Calu3 (cell line): ENCODE data around the gene GSE1. TPM values are rescaled to one million over a fixed set of nuclear protein-coding genes. Genes with fewer than 3 reads are reported as not detected.

Experiments used
- BruUV-seq: library from RNA; stranded (reverse); fragments of 400-500 nt; replicated peaks from 2 replicates; lab custom pipeline; 2021; lab: Mats Ljungman, UMichigan
- CTCF ChIA-PET: fragments of 300-600 bp; sonication (Branson Sonifier 250); formaldehyde crosslinking; loops from one replicate; lab custom pipeline; 2022; ENCODE audit warnings: antibody characterized with exemption; lab: Charles Lee
- DNase-seq: peaks from one replicate; pipeline ENCODE4 v3.0.0; 2022
- H3K27ac Mint-ChIP-seq: one replicate; pipeline ENCODE4 v1.8.0; 2022; ENCODE audit warnings: mixed read lengths; ENCODE audit not compliant: unreplicated experiment
- H3K27me3 Mint-ChIP-seq: one replicate; pipeline ENCODE4 v1.8.0; 2022; ENCODE audit warnings: mixed read lengths; ENCODE audit not compliant: unreplicated experiment
- H3K36me3 Mint-ChIP-seq: one replicate; pipeline ENCODE4 v1.8.0; 2022; ENCODE audit warnings: mild to moderate bottlenecking, moderate library complexity, mixed read lengths; ENCODE audit not compliant: insufficient read depth, unreplicated experiment
- H3K4me1 Mint-ChIP-seq: one replicate; pipeline ENCODE4 v1.8.0; 2022; ENCODE audit warnings: mild to moderate bottlenecking, low read depth, mixed read lengths; ENCODE audit not compliant: unreplicated experiment
- H3K4me3 Mint-ChIP-seq: one replicate; pipeline ENCODE4 v1.8.0; 2022; ENCODE audit warnings: mild to moderate bottlenecking, low read depth, moderate library complexity, mixed read lengths; ENCODE audit not compliant: unreplicated experiment
- H3K9me3 Mint-ChIP-seq: one replicate; pipeline ENCODE4 v1.8.0; 2022; ENCODE audit warnings: low read depth, mixed read lengths; ENCODE audit not compliant: unreplicated experiment
- CTCF ChIP-seq: fragments of 200-600 bp; IDR thresholded peaks from one replicate; pipeline ENCODE4 v1.8.0; 2022; ENCODE audit warnings: antibody characterized with exemption; ENCODE audit not compliant: unreplicated experiment
- intact Hi-C: fragments of 100-400 bp; cut with micrococcal nuclease; formaldehyde crosslinking; loops from one replicate; pipeline ENCODE4 v1.10.0; 2022; ENCODE audit not compliant: unreplicated experiment
- total RNA-seq: library from RNA; stranded (reverse); gene quantifications from 2 replicates; pipeline ENCODE4 v1.2.3, GENCODE V29; 2022

The GSE1 gene
- total RNA-seq, 1 experiment from 2014 or later, result 45.3 TPM

DNA sequence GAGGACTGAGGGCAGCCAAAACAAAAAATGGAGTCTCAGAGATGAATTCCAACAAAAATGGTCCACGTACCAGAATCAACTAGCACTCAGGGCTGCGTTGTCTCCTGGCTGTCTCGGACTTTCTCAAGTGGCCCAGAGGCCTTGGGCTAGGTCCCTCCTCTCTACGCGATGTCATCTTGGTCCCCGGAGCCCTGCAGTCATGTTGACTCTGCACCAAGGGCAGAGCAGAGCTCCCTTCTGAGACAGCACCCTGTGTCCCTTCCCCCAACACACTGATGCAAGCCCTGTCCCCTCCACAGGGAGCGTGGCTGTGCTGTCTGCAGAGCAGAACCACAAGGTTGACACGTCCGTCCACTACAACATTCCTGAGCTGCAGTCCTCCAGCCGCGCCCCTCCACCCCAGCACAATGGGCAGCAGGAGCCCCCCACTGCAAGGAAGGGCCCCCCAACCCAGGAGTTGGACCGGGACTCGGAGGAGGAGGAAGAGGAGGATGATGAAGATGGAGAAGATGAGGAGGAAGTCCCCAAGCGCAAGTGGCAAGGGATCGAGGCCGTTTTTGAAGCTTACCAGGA, 54.8 kb downstream of the GSE1 start:
- H3K4me3 Mint-ChIP-seq, result no peak overlapping the region
- no peak for DNase-seq
- CTCF ChIA-PET, result no interaction called here
- no TSS peak for BruUV-seq
- H3K4me1 Mint-ChIP-seq, result no peaks in the 10 kb centered on the region
- H3K9me3 Mint-ChIP-seq, result no peaks in the 10 kb centered on the region
- intact Hi-C loops, result no loop called here
- no peak overlapping the region for H3K27ac Mint-ChIP-seq
- TF ChIP-seq CTCF, result no peak
- no peaks in the 10 kb centered on the region for H3K27me3 Mint-ChIP-seq
- H3K36me3 Mint-ChIP-seq, result peaks cover 44% of the 10 kb centered on the region

DNA sequence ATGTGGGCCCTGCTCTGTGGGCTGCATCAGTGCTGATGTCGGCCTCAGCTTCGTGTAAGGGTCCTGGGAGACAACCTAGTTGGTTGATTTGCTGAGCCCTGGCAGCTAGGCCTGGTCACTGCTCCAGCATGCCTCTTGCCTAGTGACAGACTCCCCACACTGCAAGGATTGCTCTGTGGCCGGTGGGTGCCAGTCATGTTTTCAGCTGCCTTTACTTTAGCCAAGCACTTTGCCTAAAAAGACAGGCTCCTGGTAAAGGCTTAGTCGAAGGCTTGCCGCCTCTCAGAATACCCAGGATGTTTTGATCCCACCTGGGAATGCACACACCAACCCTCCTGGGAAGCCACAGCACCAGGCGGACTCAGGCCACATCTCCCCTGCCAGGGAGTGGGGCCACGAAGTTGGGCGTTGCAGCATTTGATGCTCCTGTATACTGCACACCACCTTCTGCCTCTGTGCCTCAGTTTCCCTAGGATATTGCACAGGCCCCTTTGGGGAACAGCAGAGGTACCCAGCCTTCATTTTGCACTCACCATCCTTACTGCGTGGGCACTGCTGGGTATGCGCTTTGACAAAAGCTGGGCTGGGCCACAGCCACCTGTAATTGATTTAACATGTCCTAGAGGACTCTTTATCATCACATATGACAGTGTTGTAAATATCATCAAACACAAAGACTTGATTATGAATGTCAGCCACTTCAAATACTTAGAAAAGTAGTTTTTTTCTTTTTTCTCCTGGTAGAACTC, 55.7 kb downstream of the GSE1 start:
- DNase-seq, result no peak
- CTCF ChIA-PET, result no interaction called here
- H3K9me3 Mint-ChIP-seq, result no peaks in the 10 kb centered on the region
- no peaks in the 10 kb centered on the region for H3K27me3 Mint-ChIP-seq
- intact Hi-C loops, result no loop called here
- H3K4me1 Mint-ChIP-seq, result peaks cover 2% of the 10 kb centered on the region
- H3K36me3 Mint-ChIP-seq, result peaks cover 42% of the 10 kb centered on the region
- TF ChIP-seq CTCF, result no peak
- H3K27ac Mint-ChIP-seq, result no peak overlapping the region
- H3K4me3 Mint-ChIP-seq, result no peak overlapping the region
- BruUV-seq, result no TSS peak

GRCh38 chr16:85670840-85671239, 57.7 kb downstream of the GSE1 start:
- Mint-ChIP-seq H3K9me3 (no peaks in the 10 kb centered on the region), H3K36me3 (peaks cover 52% of the 10 kb centered on the region), H3K4me1 (peaks cover 16% of the 10 kb centered on the region), H3K27ac (no peak overlapping the region), H3K27me3 (no peaks in the 10 kb centered on the region), H3K4me3 (no peak overlapping the region)
- intact Hi-C loops, result no loop called here
- TF ChIP-seq CTCF, result no peak
- no TSS peak for BruUV-seq
- CTCF ChIA-PET, result no interaction called here
- no peak for DNase-seq

DNA sequence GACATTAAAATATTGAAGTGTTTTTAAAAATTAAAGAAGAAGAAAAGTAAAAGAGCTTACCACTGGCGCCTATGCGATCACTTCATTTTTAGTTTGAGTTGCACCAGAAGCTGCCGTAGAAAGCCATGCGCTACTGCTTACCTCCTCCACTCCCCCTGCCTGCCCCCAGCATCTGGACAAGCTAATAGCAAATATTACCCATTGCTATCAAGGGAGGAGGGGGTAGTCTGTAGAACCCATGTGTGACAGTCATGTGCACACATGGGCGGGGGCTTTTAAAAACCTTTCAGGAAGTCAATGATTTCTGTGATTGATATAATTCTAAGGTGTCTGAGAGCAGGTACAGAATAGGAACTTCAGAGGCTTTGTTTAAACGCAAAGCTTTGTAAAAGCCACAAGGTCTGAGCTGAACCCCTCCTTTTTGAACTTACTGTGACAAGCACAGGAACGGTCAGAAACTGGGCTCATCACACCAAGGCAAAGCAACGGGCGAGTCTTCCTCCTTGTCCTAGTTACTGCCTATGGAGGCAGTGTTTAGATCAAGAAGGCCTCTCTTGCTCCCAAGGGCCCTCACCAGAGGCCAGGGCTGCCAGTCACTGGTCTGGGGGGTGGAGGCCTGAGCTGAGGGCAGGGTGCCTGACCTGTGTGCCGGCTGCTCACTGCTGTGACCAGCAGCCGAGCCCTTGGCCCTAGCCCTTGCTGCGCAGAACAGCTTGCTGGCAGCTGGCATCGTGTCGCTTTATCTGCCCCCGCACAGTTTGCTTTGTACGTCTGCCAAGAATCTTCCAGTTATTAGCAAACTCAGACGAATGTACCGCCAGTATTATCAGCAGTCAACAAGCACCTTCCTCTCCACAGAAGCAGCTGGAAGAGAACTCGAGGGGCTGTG, 60.7 kb downstream of the GSE1 start:
- no peak for DNase-seq
- Mint-ChIP-seq H3K36me3 (peaks cover 46% of the 10 kb centered on the region), H3K27ac (no peak overlapping the region), H3K4me1 (peaks cover 16% of the 10 kb centered on the region), H3K4me3 (no peak overlapping the region), H3K27me3 (no peaks in the 10 kb centered on the region), H3K9me3 (no peaks in the 10 kb centered on the region)
- no peak for TF ChIP-seq CTCF
- no TSS peak for BruUV-seq
- CTCF ChIA-PET, result no interaction called here
- intact Hi-C loops, result no loop called here
